ENCODE measurements around the gene RBM23.
"Not testable (repeated sequence)": the region's sequence is repeated elsewhere in the genome, so short reads cannot be mapped to it uniquely, and the experiment has no call there.

RBM23 gene

DNA sequence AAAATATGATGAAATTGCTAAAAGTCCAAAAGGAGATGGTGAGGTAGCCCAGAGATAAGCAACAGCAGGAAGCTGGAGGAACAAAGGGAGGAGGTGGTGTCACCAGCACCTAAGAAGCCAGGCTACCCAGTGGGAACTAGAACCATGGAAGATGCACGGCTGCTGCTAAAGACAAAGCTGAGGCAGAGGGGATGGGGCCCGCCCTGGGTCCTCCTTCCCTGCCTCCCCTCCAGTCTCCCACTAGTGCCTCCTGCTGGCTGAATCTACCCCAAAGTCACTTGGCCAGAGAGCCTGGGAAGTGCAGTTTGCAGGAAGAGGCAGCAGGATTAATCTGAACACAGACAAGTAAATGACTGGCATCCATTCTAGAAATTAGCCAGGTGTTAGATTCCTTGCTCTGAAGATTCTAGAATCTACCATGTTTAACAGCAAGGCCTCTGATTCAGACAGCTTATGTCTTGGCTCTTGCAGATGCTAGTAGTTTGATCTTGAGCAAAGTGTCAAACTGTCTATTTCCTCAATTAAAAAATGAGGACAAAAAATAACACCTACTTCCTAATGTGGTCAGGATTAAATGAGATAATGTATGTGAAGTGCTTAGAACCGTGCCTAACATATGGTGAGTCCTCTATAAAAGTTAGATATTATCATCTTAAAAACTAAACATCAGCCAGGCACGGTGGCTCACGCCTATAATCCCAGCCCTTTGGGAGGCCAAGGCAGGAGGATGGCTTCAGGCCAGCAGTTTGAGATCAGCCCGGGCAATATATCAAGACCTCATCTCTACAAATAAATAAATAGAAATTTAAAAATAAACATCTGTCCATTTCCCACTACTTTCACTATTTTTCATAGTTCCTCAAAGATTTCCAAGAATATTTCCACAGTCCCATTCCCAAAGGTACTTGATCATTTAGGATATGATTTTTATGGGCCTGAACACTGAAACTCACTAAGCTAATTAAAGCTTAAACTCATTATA is 53.2 kb downstream of the RBM23 start:
- no peak for DNase-seq

DNA sequence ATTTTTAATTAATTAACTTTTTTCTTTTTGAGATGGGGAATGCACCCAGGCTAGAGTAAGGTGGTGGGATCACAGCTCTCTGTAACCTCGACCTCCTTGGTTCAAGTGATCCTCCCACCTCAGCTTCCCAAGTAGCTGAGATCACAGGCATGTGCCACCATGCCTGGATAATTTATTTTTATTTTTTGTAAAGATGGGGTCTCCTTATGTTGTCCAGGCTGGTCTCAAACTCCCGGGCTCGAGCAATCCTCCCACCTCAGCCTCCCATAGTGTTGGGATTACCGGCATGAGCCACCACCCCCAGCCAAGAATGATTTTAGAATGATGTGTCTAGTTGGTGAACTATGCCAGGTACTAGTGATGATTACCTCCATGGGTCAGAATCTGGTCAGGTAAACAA is 54.0 kb downstream of the RBM23 start:
- DNase-seq, result no peak

DNA sequence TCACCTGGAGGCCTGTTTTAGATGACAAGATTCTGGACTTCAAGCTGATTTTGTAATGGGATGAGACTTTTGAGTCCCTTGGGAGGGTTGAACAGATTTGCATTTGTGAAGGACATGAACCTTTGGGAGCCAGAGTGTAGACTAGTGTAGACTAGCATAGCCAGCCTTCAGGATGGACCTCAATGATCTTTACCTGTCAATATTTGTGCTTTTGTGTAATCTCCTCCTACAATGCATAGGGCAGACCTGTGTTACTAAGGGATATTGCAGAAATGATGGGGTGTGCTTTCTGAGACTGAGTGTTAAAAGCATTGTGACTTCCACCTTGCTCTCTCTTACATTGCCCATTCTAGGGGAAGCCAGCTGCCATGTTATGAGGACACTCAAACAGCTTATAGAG is 57.3 kb downstream of the RBM23 start:
- no peak for DNase-seq

DNA sequence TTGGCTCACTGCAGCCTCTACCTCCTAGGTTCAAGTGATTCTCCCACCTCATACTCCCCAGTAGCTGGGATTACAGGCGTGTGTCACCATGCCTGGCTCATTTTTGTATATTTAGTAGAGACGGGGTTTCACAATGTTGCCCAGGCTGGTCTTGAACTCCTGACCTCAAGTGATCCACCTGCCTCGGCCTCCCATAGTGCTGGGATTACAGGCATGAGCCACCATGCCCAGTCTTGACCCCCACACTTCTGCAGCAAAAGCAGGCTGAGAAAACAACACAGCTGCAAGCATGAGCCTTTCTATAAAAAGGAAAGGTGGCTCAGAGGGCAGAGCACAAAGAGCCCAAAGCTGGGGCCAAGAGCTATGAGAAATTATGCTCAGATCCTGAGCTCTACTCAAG is 58.6 kb downstream of the RBM23 start:
- DNase-seq, result not testable (repeated sequence)

DNA sequence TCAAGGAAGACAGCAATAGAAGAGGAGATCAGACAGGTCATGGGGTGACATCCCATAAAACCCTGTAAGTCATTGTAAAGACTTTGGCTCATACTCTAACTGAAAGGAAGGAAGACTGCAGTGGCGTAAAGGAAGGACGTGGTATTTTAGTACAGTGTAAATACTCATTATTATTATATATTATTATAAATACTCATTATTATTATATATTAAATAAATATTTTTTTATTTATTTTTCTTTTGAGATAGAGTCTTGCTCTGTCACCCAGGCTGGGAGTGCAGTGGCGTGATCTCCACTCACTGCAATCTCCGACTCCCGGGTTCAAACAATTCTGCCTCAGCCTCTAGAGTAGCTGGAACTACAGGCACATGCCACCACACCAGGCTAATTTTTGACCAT is 62.5 kb downstream of the RBM23 start:
- no peak for DNase-seq

DNA sequence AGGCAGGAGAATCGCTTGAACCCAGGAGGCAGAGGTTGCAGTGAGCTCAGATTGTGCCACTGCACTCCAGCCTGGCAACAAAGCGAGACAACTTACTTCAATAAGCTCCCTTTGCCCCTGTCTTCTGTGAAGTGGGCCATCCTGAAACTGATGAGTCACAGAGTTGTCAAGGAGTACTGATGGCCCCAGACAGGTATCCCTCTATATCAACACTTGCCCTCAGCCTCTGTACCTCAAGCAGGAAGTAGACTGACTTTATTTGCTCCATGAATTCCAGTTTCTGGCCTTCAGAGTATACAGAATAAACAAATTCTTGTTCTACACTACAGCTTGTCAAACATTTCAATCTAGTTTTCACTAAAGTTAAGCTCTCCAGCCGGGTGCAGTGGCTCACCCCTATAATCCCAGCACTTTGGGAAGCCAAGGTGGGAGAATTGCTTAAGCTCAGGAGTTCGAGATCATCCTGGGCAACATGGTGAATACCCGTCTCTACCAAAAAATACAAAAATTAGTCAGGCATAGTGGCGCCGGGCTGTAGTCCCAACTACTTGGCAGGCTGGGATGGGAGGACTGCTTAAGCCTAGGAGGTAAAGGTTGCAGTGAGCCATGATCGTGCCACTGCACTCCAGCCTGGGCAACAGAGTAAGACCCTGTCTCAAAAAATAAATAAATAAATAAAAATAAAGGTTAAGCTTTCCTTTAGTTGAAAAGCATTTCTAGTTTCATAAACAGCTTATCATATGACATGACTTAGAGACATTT is 63.8 kb downstream of the RBM23 start:
- DNase-seq, result no peak

DNA sequence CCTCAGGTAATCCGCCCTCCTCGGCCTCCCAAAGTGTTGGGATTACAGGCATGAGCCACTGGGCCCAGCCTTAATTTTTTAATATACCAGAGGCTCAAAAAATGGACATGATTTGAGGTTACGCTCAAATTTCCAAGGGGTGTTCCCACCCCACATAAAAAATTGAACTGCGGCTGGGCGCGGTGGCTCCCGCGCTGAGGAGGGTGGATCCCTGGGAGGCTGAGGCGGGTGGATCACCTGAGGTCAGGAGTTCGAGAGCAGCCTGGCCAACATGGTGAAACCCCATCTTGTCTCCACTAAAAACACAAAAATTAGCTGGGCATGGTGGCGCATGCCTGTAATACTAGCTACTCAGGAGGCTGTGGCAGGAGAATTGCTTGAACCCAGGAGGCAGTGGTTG is 64.7 kb downstream of the RBM23 start:
- DNase-seq, result not testable (repeated sequence)

DNA sequence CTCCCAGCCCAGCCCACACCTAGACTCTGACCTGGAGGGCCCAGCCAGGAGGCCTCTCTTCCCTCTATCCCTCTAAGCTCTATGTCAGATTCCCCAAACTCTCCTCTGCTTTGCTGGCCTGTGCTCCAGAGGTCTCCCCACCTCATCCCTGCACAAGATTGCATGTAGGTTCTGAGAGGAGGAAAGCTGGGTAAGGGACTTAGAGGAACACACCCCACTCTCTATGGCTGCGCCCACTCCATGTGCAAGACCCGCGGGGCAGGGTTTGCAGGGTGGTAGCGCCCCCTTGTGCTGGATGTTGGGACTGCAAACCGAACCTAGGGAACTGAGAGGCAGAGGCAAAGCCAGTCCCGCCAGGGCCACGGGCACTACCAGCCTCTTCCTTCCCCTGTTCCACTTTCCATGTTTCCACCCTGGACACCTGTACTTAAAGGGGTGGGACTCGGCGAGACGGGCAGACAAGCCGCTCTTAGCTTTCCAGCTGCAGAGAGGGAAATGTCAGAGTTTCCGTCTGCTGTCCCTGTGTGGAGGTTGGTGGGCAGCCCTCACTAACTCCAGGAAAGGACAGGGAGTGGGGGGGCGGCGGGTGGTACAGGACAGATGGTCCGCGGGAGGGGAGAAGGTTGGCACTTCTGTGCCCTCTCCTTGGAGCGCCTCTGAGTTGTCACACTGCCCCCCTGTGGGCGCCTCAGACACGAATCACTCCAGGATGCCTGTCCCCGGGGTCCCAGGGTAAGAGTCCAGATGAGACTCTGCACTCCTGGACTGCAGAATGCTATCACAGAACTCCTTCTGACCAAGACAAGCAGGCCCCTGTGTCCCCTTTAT is 65.8 kb downstream of the RBM23 start:
- DNase-seq, result peak in 50 of 51 donors; percentile 21 to 92 (median 72)

DNA sequence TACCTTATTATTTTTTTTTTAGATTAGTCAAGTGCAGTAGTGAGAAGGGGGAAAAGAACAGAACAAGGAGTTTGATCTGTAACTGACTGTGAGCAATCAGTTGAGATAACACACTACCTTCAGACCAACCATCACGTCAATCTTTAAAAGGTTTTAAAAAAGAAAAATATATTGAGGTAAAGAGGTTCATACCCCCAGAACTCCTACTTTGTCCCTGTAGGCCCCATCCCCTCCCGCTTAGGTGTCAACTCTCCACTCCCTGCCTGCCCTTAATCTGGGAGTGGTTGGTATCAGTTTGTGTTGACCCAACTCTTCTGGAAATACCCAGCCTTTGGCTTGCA is 66.4 kb downstream of the RBM23 start:
- DNase-seq, result no peak

DNA sequence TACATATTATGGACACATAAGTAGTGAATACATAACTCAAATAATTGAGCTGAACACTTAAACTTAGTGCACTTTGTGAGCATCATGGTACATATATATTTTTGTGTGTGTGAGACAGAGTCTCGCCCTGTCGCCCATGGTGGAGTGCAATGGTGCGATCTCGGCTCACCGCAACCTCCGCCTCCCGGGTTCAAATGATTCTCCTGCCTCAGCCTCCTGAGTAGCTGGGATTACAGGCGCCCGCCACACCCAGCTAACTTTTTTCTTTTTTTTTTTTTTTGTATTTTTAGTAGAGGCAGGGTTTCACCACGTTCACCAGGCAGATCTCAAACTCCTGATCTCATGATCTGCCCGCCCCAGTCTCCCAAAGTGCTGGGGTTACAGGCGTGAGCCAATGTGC is 66.8 kb downstream of the RBM23 start:
- not testable (repeated sequence) for DNase-seq

DNA sequence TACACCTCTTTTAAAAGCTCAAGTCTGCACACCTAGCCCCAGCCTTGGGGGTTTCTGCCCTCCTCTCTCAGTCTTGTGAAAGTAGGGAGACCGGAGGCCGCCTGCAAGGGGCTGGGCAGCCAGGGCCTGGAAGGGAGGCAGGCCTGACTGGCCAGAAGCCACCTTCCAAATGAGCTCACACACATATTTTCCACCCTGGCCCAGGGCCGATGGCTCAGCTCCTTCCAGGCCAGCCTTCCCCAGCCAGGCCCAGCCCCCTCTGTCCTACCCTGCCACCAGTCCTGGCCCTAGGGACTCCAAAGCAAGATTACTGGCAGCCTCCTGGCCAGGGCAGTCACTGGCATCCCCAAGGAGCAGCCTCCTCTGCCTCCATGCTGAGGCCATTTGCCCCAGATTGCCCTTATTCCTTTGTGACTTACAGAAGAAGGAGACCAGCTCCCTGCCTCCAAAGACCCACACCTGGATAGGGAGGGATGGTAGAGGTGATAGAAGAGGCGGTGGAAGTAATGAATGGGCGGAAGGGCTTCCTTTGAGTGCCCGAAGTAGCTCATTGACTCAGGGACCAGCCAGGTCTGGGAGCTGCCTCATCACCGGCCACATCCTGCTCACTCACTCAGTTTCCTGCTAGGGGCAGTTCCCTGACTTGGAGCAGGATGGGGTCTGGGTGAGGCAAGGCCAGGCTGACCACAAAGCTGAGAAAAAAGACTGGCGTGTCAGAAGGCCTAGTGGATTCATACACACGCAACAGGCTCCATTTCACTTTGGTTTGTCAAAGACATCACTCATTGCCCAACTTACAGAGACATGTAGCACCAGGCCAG is 67.8 kb downstream of the RBM23 start:
- DNase-seq, result peak in 37 of 51 donors; percentile 6 to 81 (median 62)

DNA sequence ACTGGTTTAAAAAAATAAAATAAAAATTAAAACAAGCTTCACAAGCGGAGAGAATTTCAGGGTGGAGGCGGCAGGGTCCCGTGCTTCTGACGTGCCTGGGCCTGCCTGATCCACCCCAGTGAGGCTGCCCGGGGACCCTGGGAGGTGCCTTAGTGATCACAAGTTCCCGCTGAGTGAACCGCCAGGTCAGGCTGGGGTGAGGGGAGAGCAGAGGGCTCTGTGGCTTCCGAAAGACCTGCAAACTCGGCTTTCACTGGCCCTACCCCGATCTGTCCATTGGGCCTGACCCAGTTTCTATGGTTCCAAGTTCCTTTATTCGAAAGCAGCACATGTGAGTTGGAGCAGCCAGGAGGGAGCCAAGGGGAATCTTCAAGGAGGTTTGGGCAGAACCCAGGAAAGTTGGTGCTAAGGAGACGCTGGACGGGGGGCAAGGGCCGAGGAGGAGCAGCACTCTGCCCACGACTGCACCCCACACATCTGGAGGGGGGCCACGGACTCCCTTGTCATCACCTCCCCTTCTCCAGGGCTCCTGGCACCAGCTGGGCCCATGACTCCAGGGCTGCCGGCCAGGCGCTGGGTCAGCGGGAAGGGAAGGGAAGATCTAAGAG is 69.6 kb downstream of the RBM23 start:
- DNase-seq, result peak in 26 of 51 donors; percentile 17 to 76 (median 50)

DNA sequence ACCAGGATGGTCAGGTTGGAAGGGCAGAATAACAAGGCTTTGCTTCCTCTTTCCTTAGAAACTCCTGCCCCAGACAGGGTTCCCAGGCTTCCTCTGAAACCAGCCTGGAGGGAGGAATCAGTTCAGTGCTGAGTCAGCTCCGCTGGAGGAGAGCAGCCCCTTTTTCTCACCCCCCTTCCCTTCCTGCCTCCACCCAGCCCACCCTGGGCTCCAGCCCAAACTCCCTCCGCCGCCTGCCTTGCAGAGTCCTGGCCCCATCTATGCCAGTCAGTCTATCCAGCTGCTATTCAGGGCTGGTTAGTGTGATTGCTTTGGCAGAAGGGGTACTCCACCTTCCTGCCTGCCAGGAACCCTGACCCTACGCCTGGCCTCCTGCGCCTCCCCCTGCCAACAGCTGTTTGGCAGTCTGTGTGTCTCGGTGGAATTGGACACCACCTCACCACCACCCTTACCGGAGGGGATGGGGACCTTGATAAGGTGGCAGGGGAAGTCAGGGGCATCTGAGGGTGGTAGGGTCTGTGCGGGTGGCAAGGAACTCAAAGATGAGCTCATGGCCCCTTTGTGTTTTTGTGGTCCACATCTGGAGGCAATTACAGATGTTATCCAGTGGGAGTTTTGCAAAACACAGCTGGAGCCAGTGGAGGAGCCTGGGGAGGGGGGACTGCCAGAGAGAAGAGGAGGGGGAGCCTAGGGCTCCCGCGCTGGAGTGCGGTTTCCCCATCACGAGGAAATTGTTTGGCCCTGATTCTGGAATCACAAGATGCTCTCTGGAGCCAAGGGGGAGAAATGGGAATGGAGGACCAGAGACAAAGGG is 70.4 kb downstream of the RBM23 start:
- peak in 14 of 51 donors; percentile 8 to 48 (median 26) for DNase-seq

DNA sequence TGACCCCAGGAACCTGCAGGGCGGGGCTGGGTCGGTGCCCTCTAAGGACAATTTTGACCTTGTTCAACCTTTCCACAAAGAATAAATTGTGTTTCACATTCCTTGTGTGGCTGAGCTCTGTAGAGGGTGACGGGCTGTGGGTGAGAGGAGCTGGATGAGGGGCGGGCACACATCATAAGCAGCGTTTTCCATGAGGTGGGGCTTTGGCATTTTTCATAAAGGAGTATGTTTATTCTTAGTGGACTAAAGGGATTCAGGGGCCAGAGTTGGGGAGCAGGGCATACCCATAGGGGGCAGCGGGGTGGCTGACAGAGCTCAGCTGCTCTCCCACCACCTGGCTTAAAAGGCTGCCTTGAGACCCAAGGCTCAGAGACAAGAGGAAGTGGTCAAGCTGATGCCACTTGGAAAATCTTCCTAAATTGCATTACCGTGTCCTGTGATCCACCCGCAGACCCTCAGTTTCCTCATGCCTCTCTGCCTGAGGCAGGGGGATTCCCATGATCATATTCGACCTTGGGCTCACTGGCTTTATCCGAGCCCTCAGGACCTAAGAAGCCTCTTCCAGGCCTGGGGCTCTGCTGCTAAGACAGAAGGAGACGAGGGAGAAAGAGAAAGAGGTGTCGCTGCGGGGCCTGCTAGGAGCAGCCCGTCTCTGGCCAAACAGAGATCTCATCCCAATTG is 71.1 kb downstream of the RBM23 start:
- peak in 1 of 51 donors; percentile 31 for DNase-seq

DNA sequence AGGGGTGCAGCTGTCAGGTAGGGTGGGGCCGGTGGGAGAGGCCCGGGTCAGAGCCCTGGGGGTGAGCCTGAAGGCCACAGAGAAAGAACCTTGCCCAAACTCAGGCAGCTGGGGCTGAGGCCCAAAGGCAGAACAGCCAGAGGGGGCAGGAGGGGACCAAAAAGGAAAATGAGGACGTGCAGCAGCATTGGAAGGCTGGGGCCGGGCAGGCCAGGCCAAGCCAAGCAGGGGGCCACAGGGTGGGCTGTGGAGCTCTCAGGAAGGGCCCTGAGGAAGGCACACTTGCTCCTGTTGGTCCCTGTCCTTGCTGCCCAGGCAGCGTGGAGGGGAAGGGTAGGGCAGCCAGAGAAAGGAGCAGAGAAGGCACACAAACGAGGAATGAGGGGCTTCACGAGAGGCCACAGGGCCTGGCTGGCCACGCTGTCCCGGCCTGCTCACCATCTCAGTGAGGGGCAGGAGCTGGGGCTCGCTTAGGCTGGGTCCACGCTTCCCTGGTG is 72.1 kb downstream of the RBM23 start:
- no peak for DNase-seq

DNA sequence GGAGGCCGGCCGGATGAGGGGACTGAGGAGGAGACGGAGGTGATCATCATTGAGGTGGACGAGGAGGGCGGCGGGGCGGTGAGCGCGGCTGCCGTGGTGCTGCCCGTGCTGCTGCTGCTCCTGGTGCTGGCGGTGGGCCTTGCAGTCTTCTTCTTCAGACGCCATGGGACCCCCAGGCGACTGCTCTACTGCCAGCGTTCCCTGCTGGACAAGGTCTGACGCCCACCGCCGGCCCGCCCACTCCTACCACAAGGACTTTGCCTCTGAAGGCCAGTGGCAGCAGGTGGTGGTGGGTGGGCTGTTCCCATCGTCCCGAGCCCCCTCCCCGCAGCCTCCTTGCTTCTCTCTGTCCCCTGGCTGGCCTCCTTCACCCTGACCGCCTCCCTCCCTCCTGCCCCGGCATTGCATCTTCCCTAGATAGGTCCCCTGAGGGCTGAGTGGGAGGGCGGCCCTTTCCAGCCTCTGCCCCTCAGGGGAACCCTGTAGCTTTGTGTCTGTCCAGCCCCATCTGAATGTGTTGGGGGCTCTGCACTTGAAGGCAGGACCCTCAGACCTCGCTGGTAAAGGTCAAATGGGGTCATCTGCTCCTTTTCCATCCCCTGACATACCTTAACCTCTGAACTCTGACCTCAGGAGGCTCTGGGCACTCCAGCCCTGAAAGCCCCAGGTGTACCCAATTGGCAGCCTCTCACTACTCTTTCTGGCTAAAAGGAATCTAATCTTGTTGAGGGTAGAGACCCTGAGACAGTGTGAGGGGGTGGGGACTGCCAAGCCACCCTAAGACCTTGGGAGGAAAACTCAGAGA is 72.9 kb downstream of the RBM23 start:
- no peak for DNase-seq

DNA sequence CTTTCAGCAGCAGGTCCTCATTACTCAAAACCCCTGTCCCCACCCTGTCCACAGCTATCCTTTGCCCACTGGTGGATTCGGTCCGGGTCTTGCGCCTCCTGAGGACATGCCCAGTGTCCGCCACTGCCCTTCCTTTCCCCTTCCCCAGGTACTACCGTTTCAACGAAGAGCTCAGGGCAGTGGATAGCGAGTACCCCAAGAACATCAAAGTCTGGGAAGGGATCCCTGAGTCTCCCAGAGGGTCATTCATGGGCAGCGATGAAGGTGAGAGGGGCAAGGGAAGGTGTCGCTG is 73.9 kb downstream of the RBM23 start:
- no peak for DNase-seq
